Keratinocyte (primary cell): Measurements from ENCODE around the gene NMB. TPM values are rescaled to one million over a fixed set of nuclear protein-coding genes. Genes with fewer than 3 reads are reported as not detected.

Source experiments
- DNase-seq: peaks from one replicate; pipeline ENCODE4 v3.0.0-alpha.2; 2011; ENCODE audit warnings: low read depth, missing footprints, low spot score
- FAIRE-seq: peaks from 2 replicates; lab custom pipeline; 2011; peaks lifted over from hg19 to GRCh38; lab: Jason Lieb, UNC
- H2AFZ ChIP-seq: 2 replicates; pipeline ENCODE4 v1.6.0; 2012; ENCODE audit warnings: low read length, control low read depth, inconsistent platforms; ENCODE audit not compliant: control insufficient read depth
- H3K27ac ChIP-seq: 2 replicates; pipeline ENCODE4 v1.5.1; 2011; ENCODE audit warnings: low read length; ENCODE audit not compliant: control insufficient read depth, insufficient read depth
- H3K27me3 ChIP-seq: 3 replicates; pipeline ENCODE4 v1.6.0; 2011; ENCODE audit warnings: low read length; ENCODE audit not compliant: control insufficient read depth, insufficient read depth; ENCODE audit errors: extremely low read depth
- H3K36me3 ChIP-seq, 2 experiments: 2 replicates in 1 of 2; 3 replicates in 1 of 2; pipeline ENCODE4 v1.5.1; 2011; ENCODE audit warnings: low read length in 2 of 2, mild to moderate bottlenecking in 1 of 2; ENCODE audit not compliant: control insufficient read depth in 2 of 2, insufficient read depth in 2 of 2; ENCODE audit errors: extremely low read depth in 1 of 2
- H3K4me1 ChIP-seq: 3 replicates; pipeline ENCODE4 v1.5.1; 2011; ENCODE audit warnings: low read length; ENCODE audit not compliant: control insufficient read depth, insufficient read depth; ENCODE audit errors: extremely low read depth
- H3K4me2 ChIP-seq: 3 replicates; pipeline ENCODE4 v1.6.0; 2011; ENCODE audit warnings: low read depth, low read length; ENCODE audit not compliant: control insufficient read depth, insufficient read depth; ENCODE audit errors: extremely low read depth
- H3K4me3 ChIP-seq, 3 experiments: fragments of 200-600 bp in 1 of 3; sonication (generic) in 1 of 3; 2 replicates in 2 of 3; 3 replicates in 1 of 3; pipeline ENCODE4 v1.5.1; 2011 to 2016; ENCODE audit warnings: low read length in 3 of 3, mild to moderate bottlenecking in 3 of 3, control low read depth in 2 of 3, inconsistent platforms in 1 of 3, low read depth in 1 of 3, mixed read lengths in 1 of 3, mixed run types in 1 of 3, moderate library complexity in 1 of 3; ENCODE audit not compliant: control insufficient read depth in 2 of 3, insufficient read depth in 2 of 3; ENCODE audit errors: extremely low read depth in 1 of 3
- H3K79me2 ChIP-seq: 2 replicates; pipeline ENCODE4 v1.6.0; 2012; ENCODE audit warnings: low read length; ENCODE audit not compliant: control insufficient read depth, insufficient read depth
- H3K9ac ChIP-seq: 3 replicates; pipeline ENCODE4 v1.6.0; 2011; ENCODE audit warnings: low read length; ENCODE audit not compliant: control insufficient read depth, insufficient read depth; ENCODE audit errors: extremely low read depth
- H3K9me1 ChIP-seq: 3 replicates; pipeline ENCODE4 v1.6.0; 2011; ENCODE audit warnings: low read length; ENCODE audit not compliant: control insufficient read depth, insufficient read depth; ENCODE audit errors: extremely low read depth
- H3K9me3 ChIP-seq: 2 replicates; pipeline ENCODE4 v1.5.1; 2012; ENCODE audit warnings: low read depth, low read length; ENCODE audit not compliant: control insufficient read depth
- H4K20me1 ChIP-seq: 3 replicates; pipeline ENCODE4 v1.6.0; 2011; ENCODE audit warnings: low read length; ENCODE audit not compliant: control insufficient read depth, insufficient read depth; ENCODE audit errors: extremely low read depth
- CTCF ChIP-seq, 3 experiments: IDR thresholded peaks in 1 of 3; conservative IDR thresholded peaks in 1 of 3; optimal IDR thresholded peaks in 1 of 3; 2 replicates in 2 of 3; 3 replicates in 1 of 3; pipeline versions ENCODE3 to v1.5.1; 2011; ENCODE audit warnings: low read length in 3 of 3, mild to moderate bottlenecking in 3 of 3, moderate library complexity in 2 of 3, control low read depth in 1 of 3, inconsistent platforms in 1 of 3; ENCODE audit not compliant: insufficient read depth in 2 of 3; ENCODE audit errors: extremely low read depth in 1 of 3
- EZH2 ChIP-seq: IDR thresholded peaks from one replicate; pipeline ENCODE4 v1.6.1; 2012; ENCODE audit warnings: inconsistent platforms, mild to moderate bottlenecking, low read length, moderate library complexity
- dilution Hi-C: fragments of 300-500 bp; cut with MboI; formaldehyde crosslinking; loops from one replicate; pipeline ENCODE4 v1.7.0; 2020; ENCODE audit warnings: low sequenced_read_pairs; ENCODE audit not compliant: extremely low pct_ligation_motif_present
- polyA plus RNA-seq, 5 experiments: library from polyadenylated mRNA; depleted of rRNA in 3 of 5; stranded (reverse) in 3 of 5; stranded (forward) in 1 of 5; unstranded in 1 of 5; fragments of >200 nt; gene quantifications; 1 replicate in 1 of 5; 2 replicates in 3 of 5; 3 replicates in 1 of 5; pipeline versions ENCODE4 v1.2.1 to v1.2.3, GENCODE V29; 2011 to 2012; ENCODE audit warnings: missing spikeins in 2 of 5, low read depth in 1 of 5, low replicate concordance in 1 of 5

Gene NMB
- polyA plus RNA-seq, 1 donor (not counting 4 experiments of a cell fraction or from before 2014, with no cell fraction given): 3.9 TPM

GRCh38 chr15:84605554-84605882, 52.5 kb downstream of the NMB start:
- Histone ChIP-seq H3K4me2 (no peak overlapping the region), H3K27me3 (no peaks in the 10 kb centered on the region), H2AFZ (no peak overlapping the region), H3K9me1 (no peaks in the 10 kb centered on the region), H3K9ac (no peak overlapping the region), H3K79me2 (no peaks in the 10 kb centered on the region), H4K20me1 (no peaks in the 10 kb centered on the region), H3K4me1 (no peaks in the 10 kb centered on the region), H3K27ac (no peak overlapping the region), H3K36me3 (peaks cover 0 to 11% of the 10 kb centered on the region in 2 experiments), H3K9me3 (no peaks in the 10 kb centered on the region), H3K4me3 (no peak overlapping the region)
- dilution Hi-C loops: no loop called here
- no peak for FAIRE-seq
- TF ChIP-seq EZH2: no peak
- no peak for TF ChIP-seq CTCF (optimal IDR thresholded peaks at IDR 0.05 in 1 of 3, IDR thresholded peaks at IDR 0.05 in 1 of 3, conservative IDR thresholded peaks at IDR 0.05 in 1 of 3; ENCODE audit: extremely low read depth in 1 of 3, insufficient read depth in 2 of 3, low read length in 3 of 3)
- no peak for DNase-seq

Other genes with a start within 250 kb of the NMB start
- gene ZSCAN2, start 57.2 kb downstream of the NMB start, polyA plus RNA-seq: 3.7 to 4.6 TPM (median 3.7 TPM) in 3 replicates
- 23.5 to 24.2 TPM (median 23.6 TPM) in 3 replicates for gene WDR73, start 3.9 kb downstream of the NMB start, polyA plus RNA-seq
- 110 to 195 TPM (median 115 TPM) in 3 replicates for gene SEC11A, start 57.9 kb upstream of the NMB start, polyA plus RNA-seq
- gene ZNF592, start 90.4 kb upstream of the NMB start, polyA plus RNA-seq: 4.1 to 9.4 TPM (median 4.4 TPM) in 3 replicates
- 0.07 to 0.33 TPM (median 0.07 TPM) in 3 replicates for gene ALPK3, start 159.2 kb upstream of the NMB start, polyA plus RNA-seq
- not detected in 3 replicates for gene SLC28A1, start 226.5 kb upstream of the NMB start, polyA plus RNA-seq